DOHH2 (cell line): ENCODE results near the gene MBD5.

ENCODE experiments used
- H3F3A ChIP-seq: fragments of 200-600 bp; sonication (generic), shearing (Covaris generic); 2 replicates; pipeline ENCODE4 v1.6.0; 2016; ENCODE audit warnings: antibody characterized with exemption, mild to moderate bottlenecking; ENCODE audit not compliant: control insufficient read depth, insufficient read depth
- H3K27ac ChIP-seq: fragments of 200-600 bp; sonication (generic); 2 replicates; pipeline ENCODE4 v1.5.1; 2014; ENCODE audit warnings: low read depth, mild to moderate bottlenecking, low read length, moderate library complexity
- H3K27me3 ChIP-seq: fragments of 200-600 bp; sonication (generic); 2 replicates; pipeline ENCODE4 v1.6.1; 2014; ENCODE audit warnings: mild to moderate bottlenecking, low read length, mixed read lengths; ENCODE audit not compliant: control insufficient read depth
- H3K36me3 ChIP-seq: fragments of 200-600 bp; sonication (generic); 2 replicates; pipeline ENCODE4 v1.6.1; 2014; ENCODE audit warnings: mild to moderate bottlenecking, low read length, moderate library complexity, mixed read lengths; ENCODE audit not compliant: control insufficient read depth
- H3K4me1 ChIP-seq: fragments of 200-600 bp; sonication (generic); 2 replicates; pipeline ENCODE4 v1.6.1; 2014; ENCODE audit warnings: mild to moderate bottlenecking, low read length, mixed read lengths; ENCODE audit not compliant: control insufficient read depth
- H3K4me2 ChIP-seq: fragments of 200-600 bp; sonication (generic); 2 replicates; pipeline ENCODE4 v1.6.0; 2014; ENCODE audit warnings: mild to moderate bottlenecking, low read length, moderate library complexity
- H3K4me3 ChIP-seq: fragments of 200-600 bp; sonication (generic); 2 replicates; pipeline ENCODE4 v1.5.1; 2014; ENCODE audit warnings: mild to moderate bottlenecking, low read length, mixed read lengths
- H3K79me2 ChIP-seq: fragments of 200-600 bp; sonication (generic); 2 replicates; pipeline ENCODE4 v1.6.1; 2014; ENCODE audit warnings: mild to moderate bottlenecking, low read length, mixed read lengths; ENCODE audit not compliant: control insufficient read depth
- H3K9me2 ChIP-seq: fragments of 200-600 bp; sonication (generic); replicated peaks from 2 replicates; pipeline ENCODE4 v1.6.1; 2014; ENCODE audit warnings: mild to moderate bottlenecking, low read length, mixed read lengths; ENCODE audit not compliant: control insufficient read depth
- H3K9me3 ChIP-seq: fragments of 200-600 bp; sonication (generic); 2 replicates; pipeline ENCODE4 v1.6.1; 2014; ENCODE audit warnings: antibody characterized with exemption, low read length, mixed read lengths; ENCODE audit not compliant: control insufficient read depth, insufficient read depth
- H4K20me1 ChIP-seq: fragments of 200-600 bp; sonication (generic); 2 replicates; pipeline ENCODE4 v1.6.0; 2014; ENCODE audit warnings: low read depth, mild to moderate bottlenecking, antibody characterized with exemption, low read length, moderate library complexity; ENCODE audit not compliant: control insufficient read depth, insufficient read depth
- CTCF ChIP-seq: fragments of 200-600 bp; sonication (generic); IDR thresholded peaks from one replicate; pipeline ENCODE4 v1.5.1; 2014; ENCODE audit warnings: antibody characterized with exemption, mild to moderate bottlenecking, low read depth, low read length; ENCODE audit not compliant: poor library complexity, severe bottlenecking
- EZH2phosphoT487 ChIP-seq: fragments of 200-600 bp; sonication (generic); IDR thresholded peaks from 2 replicates; pipeline ENCODE4 v1.6.1; 2017; ENCODE audit warnings: borderline replicate concordance, mild to moderate bottlenecking, antibody characterized with exemption, low read length, moderate library complexity, mixed read lengths

MBD5 gene

GRCh38 chr2:148486655-148487054 lies 465.8 kb downstream of the MBD5 start:
- Histone ChIP-seq H3K36me3 (no peaks in the 10 kb centered on the region), H3K9me2 (no peaks in the 10 kb centered on the region), H3F3A (no peaks in the 10 kb centered on the region), H3K4me1 (no peaks in the 10 kb centered on the region), H4K20me1 (no peaks in the 10 kb centered on the region), H3K4me3 (no peak overlapping the region), H3K27ac (no peak overlapping the region), H3K27me3 (no peaks in the 10 kb centered on the region), H3K9me3 (no peaks in the 10 kb centered on the region), H3K79me2 (no peaks in the 10 kb centered on the region), H3K4me2 (no peak overlapping the region)
- TF ChIP-seq CTCF (no peak), EZH2phosphoT487 (no peak)

- no peaks in the 10 kb centered on the region for H3K36me3 ChIP-seq
- TF ChIP-seq CTCF, result no peak
- no peak for TF ChIP-seq EZH2phosphoT487
- H4K20me1 ChIP-seq, result no peaks in the 10 kb centered on the region
- H3K4me1 ChIP-seq, result peaks cover under 1% of the 10 kb centered on the region; the same call in 1 of the 2 replicates
- no peak overlapping the region for H3K4me3 ChIP-seq
- H3K27ac ChIP-seq, result no peak overlapping the region
- no peaks in the 10 kb centered on the region for H3K79me2 ChIP-seq
- H3F3A ChIP-seq, result no peaks in the 10 kb centered on the region
- H3K9me2 ChIP-seq, result no peaks in the 10 kb centered on the region
- H3K27me3 ChIP-seq, result no peaks in the 10 kb centered on the region
- no peaks in the 10 kb centered on the region for H3K9me3 ChIP-seq
- no peak overlapping the region for H3K4me2 ChIP-seq
Measured at GRCh38 chr2:148487439-148487838, 466.5 kb downstream of the MBD5 start.

GRCh38 chr2:148490840-148491439 lies 470.0 kb downstream of the MBD5 start:
- Histone ChIP-seq H3K9me2 (no peaks in the 10 kb centered on the region), H3K9me3 (no peaks in the 10 kb centered on the region), H4K20me1 (no peaks in the 10 kb centered on the region), H3K4me3 (no peak overlapping the region), H3K4me1 (peaks cover 34% of the 10 kb centered on the region), H3K36me3 (no peaks in the 10 kb centered on the region), H3K79me2 (no peaks in the 10 kb centered on the region), H3K27ac (no peak overlapping the region), H3K27me3 (no peaks in the 10 kb centered on the region), H3F3A (no peaks in the 10 kb centered on the region), H3K4me2 (no peak overlapping the region)
- TF ChIP-seq EZH2phosphoT487, result no peak
- no peak for TF ChIP-seq CTCF
